H9 (cell line): Measurements from ENCODE around the gene FAM163B. TPM values are rescaled to one million over a fixed set of nuclear protein-coding genes. Genes with fewer than 3 reads are reported as not detected.

Experiments used
- DNase-seq: peaks from one replicate; pipeline ENCODE4 v3.0.0-alpha.2; 2017
- H2AFZ ChIP-seq: one replicate; pipeline ENCODE4 v1.6.1; 2013; ENCODE audit warnings: mild to moderate bottlenecking, low read length, control low read depth, moderate library complexity
- H2AK5ac ChIP-seq: 2 replicates; pipeline ENCODE4 v1.6.1; 2013; ENCODE audit warnings: low read length, control low read depth, mixed read lengths; ENCODE audit not compliant: insufficient read length
- H2BK120ac ChIP-seq: one replicate; pipeline ENCODE4 v1.6.1; 2013; ENCODE audit warnings: low read depth, mild to moderate bottlenecking, low read length, control low read depth, inconsistent platforms; ENCODE audit not compliant: poor library complexity, severe bottlenecking
- H2BK12ac ChIP-seq: 2 replicates; pipeline ENCODE4 v1.6.1; 2013; ENCODE audit warnings: low read length, control low read depth, mixed read lengths, low read depth; ENCODE audit not compliant: insufficient read length
- H2BK15ac ChIP-seq: 2 replicates; pipeline ENCODE4 v1.6.1; 2013; ENCODE audit warnings: low read depth, low read length, control low read depth
- H2BK20ac ChIP-seq: one replicate; pipeline ENCODE4 v1.6.1; 2013; ENCODE audit warnings: low read depth, mild to moderate bottlenecking, low read length, control low read depth, inconsistent platforms; ENCODE audit not compliant: poor library complexity, severe bottlenecking
- H2BK5ac ChIP-seq: 2 replicates; pipeline ENCODE4 v1.6.1; 2013; ENCODE audit warnings: low read length, control low read depth, mixed read lengths; ENCODE audit not compliant: insufficient read length
- H3K14ac ChIP-seq: 2 replicates; pipeline ENCODE4 v1.6.1; 2013; ENCODE audit warnings: low read length, control low read depth; ENCODE audit not compliant: insufficient read depth
- H3K18ac ChIP-seq: 2 replicates; pipeline ENCODE4 v1.6.1; 2013; ENCODE audit warnings: low read depth, mild to moderate bottlenecking, mixed read lengths, low read length, control low read depth; ENCODE audit not compliant: insufficient read length
- H3K23ac ChIP-seq: 2 replicates; pipeline ENCODE4 v1.6.1; 2013; ENCODE audit warnings: low read length, control low read depth, mixed read lengths, low read depth; ENCODE audit not compliant: insufficient read length
- H3K23me2 ChIP-seq: 2 replicates; pipeline ENCODE4 v1.6.1; 2013; ENCODE audit warnings: low read depth, mild to moderate bottlenecking, mixed read lengths, low read length, control low read depth; ENCODE audit not compliant: insufficient read length, poor library complexity, severe bottlenecking
- H3K27ac ChIP-seq: 2 replicates; pipeline ENCODE4 v1.5.1; 2013; ENCODE audit warnings: low read length, control low read depth, mixed read lengths, low read depth; ENCODE audit not compliant: insufficient read length
- H3K27me3 ChIP-seq: 2 replicates; pipeline ENCODE4 v1.6.1; 2013; ENCODE audit warnings: low read length, control low read depth, inconsistent platforms; ENCODE audit not compliant: insufficient read depth
- H3K4ac ChIP-seq: 2 replicates; pipeline ENCODE4 v1.6.1; 2013; ENCODE audit warnings: low read depth, mild to moderate bottlenecking, control low read depth, inconsistent platforms, low read length, moderate library complexity
- H3K4me1 ChIP-seq: 2 replicates; pipeline ENCODE4 v1.6.1; 2013; ENCODE audit warnings: low read length, control low read depth, inconsistent platforms; ENCODE audit not compliant: insufficient read depth
- H3K4me2 ChIP-seq: 2 replicates; pipeline ENCODE4 v1.6.1; 2013; ENCODE audit warnings: low read length, control low read depth, mixed read lengths; ENCODE audit not compliant: insufficient read length, insufficient read depth
- H3K56ac ChIP-seq: 2 replicates; pipeline ENCODE4 v1.6.1; 2013; ENCODE audit warnings: low read depth, mild to moderate bottlenecking, mixed read lengths, low read length, control low read depth; ENCODE audit not compliant: insufficient read length
- H3K79me1 ChIP-seq: 2 replicates; pipeline ENCODE4 v1.6.1; 2013; ENCODE audit warnings: low read depth, mild to moderate bottlenecking, moderate library complexity, low read length, control low read depth, inconsistent platforms; ENCODE audit not compliant: insufficient read depth, poor library complexity, severe bottlenecking
- H3K79me2 ChIP-seq: 2 replicates; pipeline ENCODE4 v1.6.1; 2013; ENCODE audit warnings: low read length, control low read depth, inconsistent platforms; ENCODE audit not compliant: insufficient read depth
- H3K9ac ChIP-seq: 2 replicates; pipeline ENCODE4 v1.6.1; 2013; ENCODE audit warnings: low read length, control low read depth, mixed read lengths; ENCODE audit not compliant: insufficient read length; ENCODE audit errors: extremely low read depth
- H3K9me3 ChIP-seq: one replicate; pipeline ENCODE4 v1.6.1; 2013; ENCODE audit warnings: low read depth, low read length, inconsistent platforms; ENCODE audit not compliant: control insufficient read depth
- H3T11ph ChIP-seq: one replicate; pipeline ENCODE4 v1.6.1; 2013; ENCODE audit warnings: mild to moderate bottlenecking, low read length, control low read depth, inconsistent platforms
- H4K20me1 ChIP-seq: one replicate; pipeline ENCODE4 v1.6.1; 2013; ENCODE audit not compliant: control insufficient read depth, insufficient read length, insufficient read depth
- H4K5ac ChIP-seq: 2 replicates; pipeline ENCODE4 v1.6.1; 2013; ENCODE audit warnings: low read depth, mild to moderate bottlenecking, mixed read lengths, low read length, control low read depth; ENCODE audit not compliant: insufficient read length
- H4K8ac ChIP-seq: replicated peaks from 2 replicates; pipeline ENCODE4 v1.6.1; 2013; ENCODE audit warnings: low read length, control low read depth, mixed read lengths, low read depth; ENCODE audit not compliant: insufficient read length
- H4K91ac ChIP-seq: 2 replicates; pipeline ENCODE4 v1.6.1; 2013; ENCODE audit warnings: low read depth, mild to moderate bottlenecking, moderate library complexity, mixed read lengths, low read length, control low read depth; ENCODE audit not compliant: insufficient read length
- H3K27ac Mint-ChIP-seq, 3 experiments: 2 replicates in 2 of 3; 3 replicates in 1 of 3; pipeline ENCODE4 v1.8.0; 2020 to 2021; ENCODE audit warnings: mixed read lengths in 3 of 3, mild to moderate bottlenecking in 1 of 3, moderate library complexity in 1 of 3
- H3K27me3 Mint-ChIP-seq: 2 replicates; pipeline ENCODE4 v1.8.0; 2021; ENCODE audit warnings: low read depth, mild to moderate bottlenecking, moderate library complexity, mixed read lengths
- H3K36me3 Mint-ChIP-seq, 3 experiments: 2 replicates in 2 of 3; 3 replicates in 1 of 3; pipeline ENCODE4 v1.8.0; 2020 to 2021; ENCODE audit warnings: low read depth in 3 of 3, mixed read lengths in 3 of 3; ENCODE audit not compliant: insufficient read depth in 1 of 3
- H3K4me1 Mint-ChIP-seq, 2 experiments: 2 replicates each; pipeline ENCODE4 v1.8.0; 2020; ENCODE audit warnings: mixed read lengths in 2 of 2
- H3K4me3 Mint-ChIP-seq, 2 experiments: 2 replicates in 1 of 2; 3 replicates in 1 of 2; pipeline ENCODE4 v1.8.0; 2020 to 2021; ENCODE audit warnings: mild to moderate bottlenecking in 2 of 2, mixed read lengths in 2 of 2, moderate library complexity in 1 of 2
- H3K9me3 Mint-ChIP-seq, 2 experiments: 2 replicates in 1 of 2; 3 replicates in 1 of 2; pipeline ENCODE4 v1.8.0; 2020; ENCODE audit warnings: mild to moderate bottlenecking in 2 of 2, mixed read lengths in 2 of 2, moderate library complexity in 1 of 2
- WGBS: extraction: QIAGEN DNeasy Blood & Tissue Kit; methylation state at CpG from one replicate; pipeline ENCODE4 v1.1.7; 2013; ENCODE audit warnings: missing lambda C conversion rate, low lambda C conversion rate, mixed read lengths; ENCODE audit not compliant: insufficient read length; ENCODE audit errors: extremely low coverage; 5-methylcytosine and 5-hydroxymethylcytosine counted together
- total RNA-seq: library from RNA; stranded (reverse); gene quantifications from 2 replicates; pipeline ENCODE4 v1.2.1, GENCODE V29; 2021
- TF ChIP-seq, protein P1 (sequence below): fragments of 200-600 bp; sonication (generic); conservative IDR thresholded peaks from 3 replicates; pipeline ENCODE4 v1.8.0; 2021; ENCODE audit warnings: antibody characterized with exemption, mild to moderate bottlenecking

FAM163B gene
- total RNA-seq, 1 experiment from 2014 or later, result 0.39 TPM

DNA sequence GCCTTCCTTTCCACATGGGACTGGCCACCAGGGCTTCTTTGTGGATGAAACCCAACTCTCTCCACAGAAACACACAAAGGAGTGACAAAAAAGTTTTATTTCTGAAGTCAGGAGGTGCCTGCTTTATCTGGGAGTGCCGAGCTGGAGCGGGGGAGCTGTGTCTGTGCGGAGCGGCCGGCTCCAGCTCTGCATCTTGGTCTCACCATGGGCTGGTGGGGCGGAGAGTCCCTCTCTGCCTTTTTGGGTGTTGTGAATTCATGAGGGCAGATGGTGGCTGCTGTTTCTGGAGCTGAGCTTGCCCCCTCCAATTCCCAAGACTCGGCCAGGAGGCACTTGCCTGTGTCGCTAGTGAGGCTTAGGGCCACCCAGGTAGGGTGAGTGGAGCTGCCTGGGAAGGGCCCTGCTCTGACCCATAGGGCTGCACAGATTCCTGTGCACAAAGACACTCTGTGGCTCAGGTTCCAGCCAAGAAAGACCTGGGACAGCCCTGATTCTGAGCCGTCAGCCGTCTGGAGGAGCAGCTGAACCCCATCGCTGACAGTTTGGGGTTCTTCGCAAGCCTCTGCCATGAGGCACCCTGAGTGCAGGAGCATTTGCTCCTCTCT is 28.4 kb upstream of the FAM163B start:
- Histone ChIP-seq H3K79me2 (no peaks in the 10 kb centered on the region), H2BK5ac (no peak overlapping the region), H3K18ac (no peak overlapping the region), H2BK20ac (no peak overlapping the region), H3K27me3 (no peaks in the 10 kb centered on the region), H2BK12ac (no peak overlapping the region), H3K79me1 (no peaks in the 10 kb centered on the region), H3K9me3 (no peaks in the 10 kb centered on the region), H4K91ac (no peak overlapping the region), H4K8ac (no peak overlapping the region), H2AFZ (no peak overlapping the region), H4K20me1 (no peaks in the 10 kb centered on the region), H4K5ac (no peak overlapping the region), H3K4ac (no peak overlapping the region), H3K23me2 (no peaks in the 10 kb centered on the region), H3K9ac (no peak overlapping the region), H3K14ac (peak overlapping the region; percentile 7; the same call in 1 of the 2 replicates), H3K4me2 (no peak overlapping the region), H3T11ph (no peak overlapping the region), H2BK120ac (no peak overlapping the region), H2AK5ac (no peak overlapping the region), H3K23ac (no peak overlapping the region), H3K56ac (no peak overlapping the region), H2BK15ac (no peak overlapping the region), H3K4me1 (peaks cover 9% of the 10 kb centered on the region), H3K27ac (no peak overlapping the region)
- Mint-ChIP-seq H3K4me3 (no peak overlapping the region), H3K27ac (no peak overlapping the region), H3K36me3 (no peaks in the 10 kb centered on the region), H3K27me3 (peaks cover 3% of the 10 kb centered on the region), H3K9me3 (no peaks in the 10 kb centered on the region), H3K4me1 (peaks cover 28 to 45% of the 10 kb centered on the region in 2 experiments)
- DNase-seq, result no peak
- TF ChIP-seq, protein P1, sequence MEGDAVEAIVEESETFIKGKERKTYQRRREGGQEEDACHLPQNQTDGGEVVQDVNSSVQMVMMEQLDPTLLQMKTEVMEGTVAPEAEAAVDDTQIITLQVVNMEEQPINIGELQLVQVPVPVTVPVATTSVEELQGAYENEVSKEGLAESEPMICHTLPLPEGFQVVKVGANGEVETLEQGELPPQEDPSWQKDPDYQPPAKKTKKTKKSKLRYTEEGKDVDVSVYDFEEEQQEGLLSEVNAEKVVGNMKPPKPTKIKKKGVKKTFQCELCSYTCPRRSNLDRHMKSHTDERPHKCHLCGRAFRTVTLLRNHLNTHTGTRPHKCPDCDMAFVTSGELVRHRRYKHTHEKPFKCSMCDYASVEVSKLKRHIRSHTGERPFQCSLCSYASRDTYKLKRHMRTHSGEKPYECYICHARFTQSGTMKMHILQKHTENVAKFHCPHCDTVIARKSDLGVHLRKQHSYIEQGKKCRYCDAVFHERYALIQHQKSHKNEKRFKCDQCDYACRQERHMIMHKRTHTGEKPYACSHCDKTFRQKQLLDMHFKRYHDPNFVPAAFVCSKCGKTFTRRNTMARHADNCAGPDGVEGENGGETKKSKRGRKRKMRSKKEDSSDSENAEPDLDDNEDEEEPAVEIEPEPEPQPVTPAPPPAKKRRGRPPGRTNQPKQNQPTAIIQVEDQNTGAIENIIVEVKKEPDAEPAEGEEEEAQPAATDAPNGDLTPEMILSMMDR, result no peak
- WGBS, result no CpG with 5 or more reads among the region's 12 CpGs
